ENCODE data around the gene CHDH.
A peak's percentile ranks its signal among the peaks of the same experiment; 100 is the strongest.

The CHDH gene

GRCh38 chr3:53798144-53798543 is 48.1 kb downstream of the CHDH start:
- DNase-seq (ENCODE audit: low read depth), result no peak
- no peak overlapping the region for H3K4me3 ChIP-seq (ENCODE audit: low read depth, low read length)

GRCh38 chr3:53795789-53796560 is 50.2 kb downstream of the CHDH start:
- H3K4me3 ChIP-seq (ENCODE audit: low read depth, low read length), result no peak overlapping the region
- no peak for DNase-seq (ENCODE audit: low read depth)

GRCh38 chr3:53795176-53795575 is 51.0 kb downstream of the CHDH start:
- DNase-seq (ENCODE audit: low read depth), result no peak
- H3K4me3 ChIP-seq (ENCODE audit: low read depth, low read length), result no peak overlapping the region

- DNase-seq (ENCODE audit: low read depth), result peak; percentile 13
- H3K4me3 ChIP-seq (ENCODE audit: low read depth, low read length), result no peak overlapping the region
Measured at GRCh38 chr3:53794597-53794996, 51.6 kb downstream of the CHDH start.

- no peak for DNase-seq (ENCODE audit: low read depth)
- no peak overlapping the region for H3K4me3 ChIP-seq (ENCODE audit: low read depth, low read length)
Measured at GRCh38 chr3:53792866-53793265, 53.4 kb downstream of the CHDH start.

GRCh38 chr3:53791317-53791716 is 54.9 kb downstream of the CHDH start:
- H3K4me3 ChIP-seq (ENCODE audit: low read depth, low read length), result no peak overlapping the region
- DNase-seq (ENCODE audit: low read depth), result no peak

- DNase-seq (ENCODE audit: low read depth), result no peak
Measured at GRCh38 chr3:53790470-53790869, 55.7 kb downstream of the CHDH start.

GRCh38 chr3:53789459-53789858 is 56.8 kb downstream of the CHDH start:
- DNase-seq (ENCODE audit: low read depth), result no peak
- no peak overlapping the region for H3K4me3 ChIP-seq (ENCODE audit: low read depth, low read length)

More at GRCh38 chr3:53790470-53790869, 55.7 kb downstream of the CHDH start:
- H3K4me3 ChIP-seq (ENCODE audit: low read depth, low read length), result no peak overlapping the region

- no peak for DNase-seq (ENCODE audit: low read depth)
- no peak overlapping the region for H3K4me3 ChIP-seq (ENCODE audit: low read depth, low read length)
Measured at GRCh38 chr3:53788038-53788437, 58.2 kb downstream of the CHDH start.

- no peak for DNase-seq (ENCODE audit: low read depth)
- no peak overlapping the region for H3K4me3 ChIP-seq (ENCODE audit: low read depth, low read length)
Measured at GRCh38 chr3:53787016-53787415, 59.2 kb downstream of the CHDH start.

- DNase-seq (ENCODE audit: low read depth), result no peak
- H3K4me3 ChIP-seq (ENCODE audit: low read depth, low read length), result no peak overlapping the region
Measured at GRCh38 chr3:53780806-53781205, 65.4 kb downstream of the CHDH start.

GRCh38 chr3:53780171-53780570 is 66.0 kb downstream of the CHDH start:
- no peak overlapping the region for H3K4me3 ChIP-seq (ENCODE audit: low read depth, low read length)
- DNase-seq (ENCODE audit: low read depth), result no peak

- no peak overlapping the region for H3K4me3 ChIP-seq (ENCODE audit: low read depth, low read length)
Measured at GRCh38 chr3:53778153-53778552, 68.1 kb downstream of the CHDH start.

GRCh38 chr3:53777468-53777867 is 68.8 kb downstream of the CHDH start:
- DNase-seq (ENCODE audit: low read depth), result no peak
- no peak overlapping the region for H3K4me3 ChIP-seq (ENCODE audit: low read depth, low read length)

More at GRCh38 chr3:53778153-53778552, 68.1 kb downstream of the CHDH start:
- DNase-seq (ENCODE audit: low read depth), result no peak

- no peak for DNase-seq (ENCODE audit: low read depth)
- no peak overlapping the region for H3K4me3 ChIP-seq (ENCODE audit: low read depth, low read length)
Measured at GRCh38 chr3:53776494-53777101, 69.6 kb downstream of the CHDH start.

GRCh38 chr3:53775834-53776251 is 70.4 kb downstream of the CHDH start:
- DNase-seq (ENCODE audit: low read depth), result no peak
- H3K4me3 ChIP-seq (ENCODE audit: low read depth, low read length), result no peak overlapping the region

- DNase-seq (ENCODE audit: low read depth), result no peak
Measured at GRCh38 chr3:53775018-53775417, 71.2 kb downstream of the CHDH start.

GRCh38 chr3:53774414-53774813 is 71.8 kb downstream of the CHDH start:
- no peak overlapping the region for H3K4me3 ChIP-seq (ENCODE audit: low read depth, low read length)
- DNase-seq (ENCODE audit: low read depth), result no peak

More at GRCh38 chr3:53775018-53775417, 71.2 kb downstream of the CHDH start:
- no peak overlapping the region for H3K4me3 ChIP-seq (ENCODE audit: low read depth, low read length)

- H3K4me3 ChIP-seq (ENCODE audit: low read depth, low read length), result no peak overlapping the region
- peak; percentile 46 for DNase-seq (ENCODE audit: low read depth)
Measured at GRCh38 chr3:53773611-53774368, 72.4 kb downstream of the CHDH start.

- H3K4me3 ChIP-seq (ENCODE audit: low read depth, low read length), result no peak overlapping the region
- no peak for DNase-seq (ENCODE audit: low read depth)
Measured at GRCh38 chr3:53773021-53773436, 73.2 kb downstream of the CHDH start.
